GM12865 (cell line): ENCODE results near the gene PDS5A.

Experiments used
- DNase-seq: peaks from one replicate; pipeline ENCODE4 v3.0.0; 2010; ENCODE audit warnings: low read depth
- H3K4me3 ChIP-seq: 2 replicates; pipeline ENCODE4 v1.5.1; 2011; ENCODE audit warnings: mild to moderate bottlenecking, low read depth, low read length, control low read depth
- TF ChIP-seq, protein P1 (sequence below): IDR thresholded peaks from 2 replicates; pipeline ENCODE4 v1.5.1; 2011; ENCODE audit warnings: low read length, control low read depth, low read depth, inconsistent platforms; ENCODE audit not compliant: insufficient read depth; ENCODE audit errors: missing control alignments

Gene PDS5A

DNA sequence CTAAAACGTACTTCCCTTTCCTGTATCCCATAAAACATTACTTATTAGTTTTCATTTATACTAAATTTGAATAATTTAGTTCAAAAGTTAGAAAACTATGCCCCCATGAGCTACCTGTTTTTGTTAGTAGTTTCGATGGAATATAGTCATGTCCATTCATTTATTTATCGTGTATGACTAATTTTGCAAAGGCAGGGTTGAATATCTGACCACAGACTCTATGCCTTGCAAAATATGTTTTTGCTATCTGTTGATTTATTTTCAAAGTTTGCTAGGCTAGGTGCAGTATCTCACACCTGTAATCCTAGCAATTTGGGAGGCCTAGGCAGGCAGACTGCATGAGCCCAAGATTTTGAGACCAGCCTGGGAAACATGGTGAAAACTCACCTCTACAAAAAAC, 78.4 kb downstream of the PDS5A start:
- TF ChIP-seq, protein P1, sequence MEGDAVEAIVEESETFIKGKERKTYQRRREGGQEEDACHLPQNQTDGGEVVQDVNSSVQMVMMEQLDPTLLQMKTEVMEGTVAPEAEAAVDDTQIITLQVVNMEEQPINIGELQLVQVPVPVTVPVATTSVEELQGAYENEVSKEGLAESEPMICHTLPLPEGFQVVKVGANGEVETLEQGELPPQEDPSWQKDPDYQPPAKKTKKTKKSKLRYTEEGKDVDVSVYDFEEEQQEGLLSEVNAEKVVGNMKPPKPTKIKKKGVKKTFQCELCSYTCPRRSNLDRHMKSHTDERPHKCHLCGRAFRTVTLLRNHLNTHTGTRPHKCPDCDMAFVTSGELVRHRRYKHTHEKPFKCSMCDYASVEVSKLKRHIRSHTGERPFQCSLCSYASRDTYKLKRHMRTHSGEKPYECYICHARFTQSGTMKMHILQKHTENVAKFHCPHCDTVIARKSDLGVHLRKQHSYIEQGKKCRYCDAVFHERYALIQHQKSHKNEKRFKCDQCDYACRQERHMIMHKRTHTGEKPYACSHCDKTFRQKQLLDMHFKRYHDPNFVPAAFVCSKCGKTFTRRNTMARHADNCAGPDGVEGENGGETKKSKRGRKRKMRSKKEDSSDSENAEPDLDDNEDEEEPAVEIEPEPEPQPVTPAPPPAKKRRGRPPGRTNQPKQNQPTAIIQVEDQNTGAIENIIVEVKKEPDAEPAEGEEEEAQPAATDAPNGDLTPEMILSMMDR: no peak
- DNase-seq: no peak
- no peak overlapping the region for H3K4me3 ChIP-seq

DNA sequence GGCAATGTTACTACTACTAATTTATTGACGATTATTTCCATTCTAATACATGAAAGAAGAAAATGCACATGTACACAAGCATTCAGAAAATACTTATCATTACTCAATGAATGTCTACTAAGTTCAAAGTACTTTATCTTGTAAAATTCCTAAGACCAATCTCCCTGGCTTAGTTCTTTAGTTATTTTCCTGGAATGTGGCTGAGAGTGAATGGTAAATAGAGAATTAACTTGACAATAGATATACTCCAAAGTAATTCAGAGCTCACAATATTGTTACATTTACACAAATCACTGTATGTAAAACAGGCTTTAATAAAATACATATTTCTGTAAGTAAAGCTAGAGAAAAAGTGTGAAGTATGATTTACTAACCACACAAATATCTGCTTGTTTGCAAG, 79.7 kb downstream of the PDS5A start:
- TF ChIP-seq, protein P1: no peak
- DNase-seq: no peak
- H3K4me3 ChIP-seq: no peak overlapping the region

DNA sequence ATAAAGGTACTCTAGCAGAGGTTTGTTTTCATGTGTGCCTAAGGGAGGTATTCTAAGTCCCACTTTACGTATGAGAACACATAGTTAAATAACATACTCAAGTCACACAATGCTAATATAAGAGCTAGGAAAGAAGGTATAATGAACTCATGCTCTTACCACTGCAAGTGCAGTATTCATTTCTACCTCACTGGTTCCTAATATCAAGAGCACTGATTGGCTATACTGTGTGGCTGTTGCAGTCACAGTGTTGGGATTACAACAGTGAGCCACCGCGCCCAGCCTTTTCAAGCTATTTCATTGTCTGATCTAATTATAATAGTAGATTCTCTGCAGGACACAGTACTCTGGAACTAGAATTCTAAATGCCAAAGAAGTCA, 84.0 kb downstream of the PDS5A start:
- no peak for DNase-seq
- H3K4me3 ChIP-seq: no peak overlapping the region
- TF ChIP-seq, protein P1: no peak

DNA sequence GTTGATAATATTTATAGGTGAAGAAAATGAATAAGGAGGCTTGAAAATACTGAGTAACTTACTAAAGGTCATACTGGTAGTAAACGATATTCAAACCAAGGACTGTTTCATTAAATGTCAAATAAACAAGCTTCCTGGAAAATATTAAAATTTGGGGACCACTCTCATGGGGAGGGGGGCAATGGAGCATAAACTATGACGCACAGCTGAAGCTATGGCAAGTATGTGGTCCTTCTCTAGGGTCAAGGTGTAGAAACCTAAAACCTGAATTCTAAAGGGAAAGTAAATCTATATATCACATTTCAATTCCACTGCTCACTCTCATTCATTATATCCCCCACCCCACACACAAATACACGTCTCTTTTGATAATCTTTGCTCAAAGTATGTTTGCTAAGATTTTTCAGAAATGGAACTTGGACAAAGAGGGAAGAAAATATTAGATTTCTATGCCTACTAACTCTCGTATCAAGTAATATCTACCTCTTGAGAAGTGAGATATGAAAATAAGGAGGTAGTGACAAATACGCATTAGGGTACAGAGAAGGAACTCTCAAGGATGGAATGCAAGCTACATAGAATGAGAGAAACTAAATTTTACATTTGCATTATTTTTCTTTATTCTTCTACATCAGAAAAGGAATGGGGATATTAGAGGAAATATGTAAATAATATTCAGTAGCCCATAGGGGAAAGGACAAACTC, 84.6 kb downstream of the PDS5A start:
- no peak for DNase-seq
- H3K4me3 ChIP-seq: no peak overlapping the region
- TF ChIP-seq, protein P1: no peak

DNA sequence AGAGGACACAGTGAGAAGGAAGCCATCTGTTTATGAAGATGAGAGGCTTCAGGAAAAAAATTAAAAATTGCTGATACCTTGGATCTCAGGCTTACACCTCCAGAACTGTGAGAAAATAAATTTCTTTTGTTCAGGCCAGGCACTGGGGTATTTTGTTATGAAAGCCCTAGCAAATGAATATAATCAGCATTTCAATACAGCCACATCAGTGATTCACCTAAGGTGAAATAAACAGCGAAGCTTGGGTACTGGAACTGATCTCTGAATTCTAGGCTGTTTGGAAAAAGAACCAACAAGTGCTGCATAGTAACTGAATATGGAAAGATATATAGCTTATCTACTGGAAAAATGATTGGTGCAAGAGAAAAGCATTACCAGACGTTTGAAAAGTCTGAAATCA, 88.5 kb downstream of the PDS5A start:
- no peak overlapping the region for H3K4me3 ChIP-seq
- TF ChIP-seq, protein P1: no peak
- DNase-seq: no peak

DNA sequence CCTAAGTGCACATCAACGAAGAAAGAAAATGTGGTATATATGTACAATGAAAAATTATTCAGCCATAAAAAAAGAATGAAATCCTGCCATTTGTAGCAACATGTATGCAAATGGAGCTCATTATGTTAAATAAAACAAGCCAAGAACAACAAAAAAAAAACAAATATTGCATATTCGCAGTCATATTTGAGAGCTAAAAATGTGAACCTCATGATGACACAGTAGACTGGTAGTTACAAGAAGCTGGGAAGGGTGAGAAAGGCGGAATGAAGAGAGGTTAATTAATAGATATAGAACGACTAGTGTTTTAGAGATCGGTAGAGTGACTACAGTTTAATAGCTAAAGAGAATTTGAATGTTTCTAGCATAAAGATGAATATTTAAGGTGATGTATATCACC, 89.2 kb downstream of the PDS5A start:
- TF ChIP-seq, protein P1: no peak
- DNase-seq: no peak
- no peak overlapping the region for H3K4me3 ChIP-seq

DNA sequence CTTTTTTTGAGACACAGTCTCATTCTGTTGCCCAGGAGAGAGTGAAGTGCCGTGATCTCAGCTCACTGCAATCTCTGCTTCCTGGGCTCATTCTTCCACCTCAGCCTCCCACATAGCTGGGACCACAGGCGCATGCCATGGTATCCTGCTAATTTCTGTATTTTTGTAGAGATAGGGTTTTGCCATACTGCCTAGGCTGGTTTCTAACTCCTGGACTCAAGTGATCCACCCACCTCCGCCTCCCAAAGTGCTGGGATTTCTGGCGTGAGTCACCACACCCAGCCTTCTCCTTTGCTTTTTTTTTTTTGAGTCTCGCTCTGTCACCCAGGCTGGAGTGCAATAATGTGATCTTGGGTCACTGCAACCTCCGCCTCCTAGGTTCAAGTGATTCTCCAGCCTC, 94.1 kb downstream of the PDS5A start:
- TF ChIP-seq, protein P1: no peak
- no peak overlapping the region for H3K4me3 ChIP-seq
- no peak for DNase-seq
